Stimulated activated CD4-positive, alpha-beta T cell treated with anti-CD3 and anti-CD28 coated beads, Interleukin-15, amount 100 ng/mL, for 24 hours (primary cell): ENCODE results near the gene IRS4.

Experiments
- DNase-seq: peaks from one replicate; pipeline ENCODE4 v3.0.0-alpha.2; 2020

IRS4 gene

GRCh38 chrX:108736509-108737479 lies at the start of gene IRS4:
IRS4 (minus strand) TSS chrX:108736563.
- DNase-seq, result peak; percentile 1

DNA sequence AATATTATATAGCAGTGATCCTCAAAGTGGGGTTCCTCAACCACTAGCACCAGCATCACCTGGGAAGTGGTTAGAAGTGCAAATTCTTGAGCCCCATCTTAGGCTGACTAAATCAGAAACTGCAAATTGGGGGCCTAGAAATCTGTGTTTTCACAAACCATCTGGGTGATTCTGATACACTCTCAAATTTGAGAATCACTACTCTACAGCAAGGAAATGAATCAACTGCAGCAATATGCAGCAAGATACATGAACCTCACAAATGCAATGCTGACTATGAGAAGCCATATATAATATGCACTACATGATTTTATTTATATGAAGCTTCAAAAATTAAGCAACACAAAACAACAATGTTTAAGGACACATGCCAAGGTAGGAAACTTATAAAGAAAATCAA lies 36.2 kb upstream of the IRS4 start:
- DNase-seq, result no peak

DNA sequence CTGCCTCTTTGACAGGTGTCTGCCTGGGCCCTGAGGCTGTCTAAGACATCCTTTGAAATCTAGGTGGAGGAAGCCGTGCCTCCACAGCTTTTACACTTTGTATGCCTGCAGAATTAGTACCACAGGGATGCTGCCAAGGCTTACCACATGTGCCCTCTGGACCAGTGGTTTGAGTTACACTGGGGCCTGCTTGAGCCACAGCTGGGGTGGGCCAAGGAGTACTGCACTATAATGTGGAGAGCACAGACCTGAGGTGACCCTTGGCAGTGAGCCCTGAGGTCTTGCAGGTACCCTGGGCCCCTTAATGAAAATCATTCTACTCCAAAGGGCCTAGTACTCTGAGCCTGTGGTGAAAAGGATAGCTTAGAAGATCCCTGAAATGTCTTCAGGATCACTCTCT lies 27.2 kb upstream of the IRS4 start:
- no peak for DNase-seq

GRCh38 chrX:108740299-108740774 lies 4.0 kb upstream of the IRS4 start:
- DNase-seq, result no peak

DNA sequence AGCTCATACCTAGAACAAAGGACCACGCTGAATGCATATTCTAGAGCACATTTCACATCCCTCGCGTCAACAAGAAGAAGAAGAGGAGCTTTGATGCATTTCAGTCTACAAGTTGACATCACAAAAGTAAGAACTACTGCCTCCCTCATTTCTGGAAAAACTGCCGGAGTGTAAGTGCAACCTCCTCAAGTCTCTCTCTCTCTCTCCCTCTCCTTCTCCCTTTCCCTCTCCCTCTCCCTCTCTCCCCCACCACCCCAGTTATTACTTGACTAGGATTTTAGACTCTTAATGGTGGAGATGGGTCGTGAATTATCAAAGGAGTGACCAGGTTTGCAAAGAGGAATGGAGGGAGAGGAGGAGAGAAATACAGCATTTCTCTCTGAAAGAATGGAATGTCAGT lies 1.4 kb upstream of the IRS4 start:
- DNase-seq, result no peak

DNA sequence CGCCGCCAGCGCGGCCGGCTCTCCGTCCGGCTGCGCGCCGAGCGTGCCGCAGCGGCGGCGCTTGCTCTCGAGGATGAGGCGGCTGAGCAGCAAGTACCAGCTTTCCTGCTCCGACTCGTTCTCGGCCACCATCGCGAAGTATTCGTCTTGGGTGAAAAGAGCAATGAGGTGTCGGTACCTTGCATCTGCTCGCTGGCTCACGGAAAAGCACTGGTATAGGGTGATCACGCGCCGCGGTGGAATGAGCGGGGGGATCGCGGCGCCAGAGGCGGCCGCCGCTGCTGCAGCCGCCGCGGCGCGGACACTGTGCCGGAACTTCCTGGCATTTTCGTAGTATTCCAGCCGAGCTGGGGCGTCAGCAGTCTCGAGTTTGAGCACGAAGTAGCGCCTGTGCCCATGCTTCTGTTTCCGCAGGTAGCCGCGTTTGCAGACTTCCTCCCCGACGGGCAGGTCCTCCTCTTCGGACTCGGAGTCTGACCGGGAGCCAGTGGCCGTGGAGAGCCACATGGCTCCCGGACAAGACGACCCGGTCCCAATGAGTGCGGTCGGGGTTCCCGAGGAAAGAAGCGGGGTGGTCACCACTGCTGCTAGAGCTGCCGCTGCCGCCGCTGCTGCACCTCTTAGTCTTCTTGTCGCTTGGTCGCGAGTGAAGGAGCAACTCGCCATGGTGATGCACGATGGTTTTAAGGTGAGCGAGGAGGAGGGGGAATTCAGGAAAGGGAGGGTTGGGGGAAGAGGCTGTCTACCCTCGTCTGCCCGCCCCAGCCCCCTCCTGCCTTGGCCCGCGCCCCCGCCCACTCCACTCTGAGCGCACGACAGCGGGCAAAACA lies 469 bp downstream of the IRS4 start:
- DNase-seq, result peak; percentile 1

- DNase-seq, result peak; percentile 10
Observed at GRCh38 chrX:108735091-108735678, 1.2 kb downstream of the IRS4 start.

- no peak for DNase-seq
Observed at GRCh38 chrX:108734426-108734825, 1.9 kb downstream of the IRS4 start.

DNA sequence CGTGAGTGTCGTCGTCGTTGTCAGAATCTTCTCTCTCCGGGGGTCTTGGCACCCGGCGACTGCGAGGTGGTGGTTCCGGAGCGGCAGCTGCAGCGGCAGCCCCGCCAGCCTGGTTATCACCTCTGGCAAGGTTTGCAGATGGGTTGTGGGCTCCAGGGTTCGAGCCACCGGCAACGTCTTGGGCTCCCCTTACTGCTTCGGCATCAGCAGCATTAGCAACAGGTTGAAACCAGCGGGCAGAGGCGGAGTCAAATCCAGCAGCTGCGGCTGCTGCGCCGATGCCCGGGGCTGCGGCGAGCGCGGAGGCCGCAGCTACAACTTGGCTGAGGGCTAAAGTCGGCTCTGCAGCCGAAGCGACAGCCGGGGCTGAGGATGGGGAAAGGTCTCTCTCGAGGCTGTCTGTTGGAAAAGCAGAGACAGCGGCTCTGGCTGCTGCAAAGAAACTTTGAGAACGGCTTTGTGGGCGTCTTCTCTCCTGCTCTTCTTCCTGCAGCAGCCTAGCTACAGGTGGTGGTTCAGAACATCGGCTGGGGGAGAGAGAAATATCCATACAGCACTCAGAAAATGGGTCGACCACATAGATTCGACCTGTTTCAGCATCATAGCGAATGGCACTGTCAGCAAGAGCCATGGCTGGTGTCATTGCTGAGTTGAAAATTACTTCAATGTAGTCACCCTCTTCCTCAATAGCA lies 3.6 kb downstream of the IRS4 start:
- DNase-seq, result no peak

- DNase-seq, result no peak
Observed at GRCh38 chrX:108731153-108731552, 5.2 kb downstream of the IRS4 start.

GRCh38 chrX:108726748-108727147 lies 9.6 kb downstream of the IRS4 start:
- DNase-seq, result no peak

DNA sequence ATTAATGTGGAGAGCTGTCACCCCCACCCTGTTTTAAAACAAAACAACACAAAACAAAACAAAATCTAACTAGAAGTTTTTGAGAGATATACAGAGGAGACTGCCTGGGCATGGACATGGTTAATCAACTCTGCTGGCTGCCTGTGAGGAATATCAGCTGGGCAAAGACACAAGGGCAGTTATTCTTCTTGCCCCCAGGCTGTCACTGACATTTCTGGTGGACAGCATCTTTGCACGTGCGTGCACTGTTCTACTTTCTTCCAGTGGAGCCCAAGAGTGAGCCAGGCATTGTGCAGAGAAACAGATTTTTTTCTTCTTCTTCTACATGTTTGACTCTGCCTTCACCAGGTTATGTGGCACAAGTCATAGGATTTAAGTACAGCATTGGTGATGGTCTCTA lies 13.8 kb downstream of the IRS4 start:
- no peak for DNase-seq

DNA sequence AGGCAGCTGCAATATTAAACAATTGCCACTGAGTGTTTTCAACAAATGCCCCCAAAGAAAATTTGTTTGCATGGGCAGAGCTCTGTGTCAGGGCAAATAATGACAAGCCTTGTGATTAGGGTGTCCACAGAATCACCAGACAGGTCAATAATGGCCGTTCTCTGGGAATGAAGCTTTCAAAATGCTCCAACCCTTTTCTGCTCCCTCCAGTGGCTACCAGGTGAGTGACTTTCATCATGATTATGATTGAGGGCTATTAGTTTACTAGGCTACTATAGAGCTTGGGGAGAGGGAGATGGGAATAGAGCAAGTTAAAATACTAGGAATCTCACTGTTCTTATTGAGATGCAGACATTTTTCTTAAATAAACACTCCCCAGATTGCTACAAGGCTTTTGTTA lies 23.5 kb downstream of the IRS4 start:
- no peak for DNase-seq

DNA sequence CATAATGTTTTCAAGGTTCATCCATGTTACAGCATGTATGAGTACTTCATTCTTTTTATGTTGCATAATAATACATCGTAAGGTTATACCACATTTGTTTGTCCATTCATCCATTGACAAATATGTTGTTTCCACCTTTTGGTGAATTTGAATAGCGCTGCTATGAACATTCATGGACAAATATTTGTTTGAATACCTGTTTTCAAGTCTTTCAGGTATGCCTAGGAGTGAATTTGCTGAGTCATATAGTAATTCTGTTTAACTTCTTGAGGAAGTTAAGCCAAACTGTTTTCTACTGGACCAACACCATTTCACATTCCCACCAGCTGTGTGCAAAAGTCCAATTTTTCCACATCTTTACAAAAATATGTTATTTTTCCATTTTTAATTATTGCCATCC lies 31.5 kb downstream of the IRS4 start:
- no peak for DNase-seq

DNA sequence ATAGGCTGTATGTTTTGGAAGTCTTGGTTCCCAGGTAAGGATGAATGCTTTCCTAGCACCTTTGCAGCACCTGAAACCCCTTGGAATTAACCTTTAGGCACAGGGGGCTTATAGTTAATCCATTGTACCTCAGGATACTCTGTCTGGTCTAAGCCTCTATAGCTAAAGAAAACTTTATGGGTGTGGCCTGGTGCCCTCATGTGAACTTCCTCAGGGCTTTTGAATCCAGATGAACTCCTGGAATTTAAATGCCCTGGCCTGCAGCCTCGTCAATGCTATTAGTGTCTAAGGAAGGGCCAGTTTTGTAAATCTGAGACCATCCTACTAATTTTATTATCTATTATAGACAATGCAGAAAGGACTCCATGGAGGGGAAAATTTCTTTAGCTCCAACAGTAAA lies 33.8 kb downstream of the IRS4 start:
- DNase-seq, result no peak

GRCh38 chrX:108701633-108702032 lies 34.7 kb downstream of the IRS4 start:
- DNase-seq, result no peak

- no peak for DNase-seq
Observed at GRCh38 chrX:108699368-108699767, 37.0 kb downstream of the IRS4 start.

- DNase-seq, result no peak
Observed at GRCh38 chrX:108696690-108697089, 39.7 kb downstream of the IRS4 start.
